ENCODE results near the gene ALPK1.

DNA sequence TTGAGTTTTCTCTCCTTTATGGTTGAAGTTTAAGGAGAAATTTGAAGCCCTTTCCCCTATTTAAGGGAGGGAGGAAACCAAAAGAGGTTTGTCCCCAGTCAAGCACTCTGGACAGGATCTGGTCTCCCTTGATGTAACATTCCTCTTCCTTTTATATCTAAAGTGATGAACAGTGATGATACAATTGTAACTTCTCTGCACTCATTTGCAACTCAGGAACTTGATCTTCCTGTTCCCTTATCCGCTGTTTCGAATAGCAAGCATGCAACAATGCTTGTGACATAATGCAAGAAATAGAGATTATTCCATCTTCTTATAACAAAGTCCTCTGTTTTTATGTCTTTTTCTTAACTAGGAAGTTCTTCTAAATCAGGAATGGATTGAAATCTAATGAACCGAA lies 18.3 kb downstream of the ALPK1 start:
- TF ChIP-seq CTCF (IDR thresholded peaks at IDR 0.05) (no peak), POLR2A (IDR thresholded peaks at IDR 0.05) (no peak)
